Progenitor cell of endocrine pancreas (in vitro differentiated cells): Measurements from ENCODE around the gene PZP. TPM values are rescaled to one million over a fixed set of nuclear protein-coding genes. Genes with fewer than 3 reads are reported as not detected.

ENCODE experiments used
- DNase-seq: peaks from one replicate; pipeline ENCODE4 v3.0.0; 2021; ENCODE audit warnings: low spot score; ENCODE audit not compliant: unreplicated experiment
- H3K27ac Mint-ChIP-seq: 2 replicates; pipeline ENCODE4 v1.8.0; 2021; ENCODE audit warnings: mild to moderate bottlenecking, moderate library complexity, mixed read lengths
- H3K27me3 Mint-ChIP-seq: 2 replicates; pipeline ENCODE4 v1.8.0; 2021; ENCODE audit warnings: mixed read lengths
- H3K36me3 Mint-ChIP-seq: 2 replicates; pipeline ENCODE4 v1.8.0; 2022; ENCODE audit warnings: mixed read lengths; ENCODE audit not compliant: insufficient read depth
- H3K4me1 Mint-ChIP-seq: 2 replicates; pipeline ENCODE4 v1.8.0; 2021; ENCODE audit warnings: low read depth, mixed read lengths
- H3K4me3 Mint-ChIP-seq: 2 replicates; pipeline ENCODE4 v1.8.0; 2021; ENCODE audit warnings: low read depth, mild to moderate bottlenecking, moderate library complexity, mixed read lengths
- H3K9me3 Mint-ChIP-seq: 2 replicates; pipeline ENCODE4 v1.8.0; 2021; ENCODE audit warnings: low read depth, mixed read lengths
- total RNA-seq: library from RNA; stranded (reverse); gene quantifications from 2 replicates; pipeline ENCODE4 v1.2.1, GENCODE V29; 2021
- TF ChIP-seq, protein P1 (sequence below): fragments of 200-600 bp; sonication (generic); IDR thresholded peaks from one replicate; pipeline ENCODE4 v1.5.0; 2021; ENCODE audit warnings: antibody characterized with exemption, mild to moderate bottlenecking; ENCODE audit not compliant: unreplicated experiment

The PZP gene
- total RNA-seq, 1 donor from 2014 or later, result 0.29 TPM

DNA sequence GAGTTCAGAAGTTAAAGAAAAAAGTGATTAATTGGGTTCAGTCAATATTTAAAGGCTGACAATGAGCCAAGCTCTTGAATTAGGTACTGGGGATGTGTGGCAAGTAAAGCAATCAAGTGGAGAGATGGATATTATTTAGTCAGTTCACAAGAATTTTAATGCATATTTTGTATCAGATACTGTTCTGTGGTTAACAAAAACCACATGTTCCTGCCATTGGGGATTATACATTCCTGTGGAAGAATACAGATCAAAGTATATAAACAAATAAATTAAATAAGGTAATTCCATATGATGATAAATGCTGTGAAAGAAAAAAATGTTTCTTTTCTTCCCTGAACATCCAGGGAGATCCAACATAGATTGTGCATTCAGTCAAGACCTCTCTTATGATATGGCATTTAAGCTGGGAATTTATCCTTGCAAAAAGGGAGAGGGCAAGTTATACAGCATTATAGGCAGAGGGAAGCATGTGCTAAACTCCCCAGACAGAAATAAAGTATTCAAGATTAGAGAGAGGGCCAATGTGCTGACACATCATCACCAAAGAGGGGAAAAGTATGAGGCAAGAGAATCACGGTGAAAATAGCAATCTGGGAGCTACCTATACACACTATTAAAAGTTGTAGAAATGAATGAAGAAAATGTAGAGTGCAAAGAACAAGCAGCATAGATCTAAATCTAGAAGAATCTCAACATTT, 74.8 kb downstream of the PZP start:
- H3K4me3 Mint-ChIP-seq, result no peak overlapping the region
- no peaks in the 10 kb centered on the region for H3K27me3 Mint-ChIP-seq
- DNase-seq, result no peak
- no peak overlapping the region for H3K27ac Mint-ChIP-seq
- peaks cover 21% of the 10 kb centered on the region for H3K4me1 Mint-ChIP-seq
- peaks cover 34% of the 10 kb centered on the region for H3K9me3 Mint-ChIP-seq
- TF ChIP-seq, protein P1, sequence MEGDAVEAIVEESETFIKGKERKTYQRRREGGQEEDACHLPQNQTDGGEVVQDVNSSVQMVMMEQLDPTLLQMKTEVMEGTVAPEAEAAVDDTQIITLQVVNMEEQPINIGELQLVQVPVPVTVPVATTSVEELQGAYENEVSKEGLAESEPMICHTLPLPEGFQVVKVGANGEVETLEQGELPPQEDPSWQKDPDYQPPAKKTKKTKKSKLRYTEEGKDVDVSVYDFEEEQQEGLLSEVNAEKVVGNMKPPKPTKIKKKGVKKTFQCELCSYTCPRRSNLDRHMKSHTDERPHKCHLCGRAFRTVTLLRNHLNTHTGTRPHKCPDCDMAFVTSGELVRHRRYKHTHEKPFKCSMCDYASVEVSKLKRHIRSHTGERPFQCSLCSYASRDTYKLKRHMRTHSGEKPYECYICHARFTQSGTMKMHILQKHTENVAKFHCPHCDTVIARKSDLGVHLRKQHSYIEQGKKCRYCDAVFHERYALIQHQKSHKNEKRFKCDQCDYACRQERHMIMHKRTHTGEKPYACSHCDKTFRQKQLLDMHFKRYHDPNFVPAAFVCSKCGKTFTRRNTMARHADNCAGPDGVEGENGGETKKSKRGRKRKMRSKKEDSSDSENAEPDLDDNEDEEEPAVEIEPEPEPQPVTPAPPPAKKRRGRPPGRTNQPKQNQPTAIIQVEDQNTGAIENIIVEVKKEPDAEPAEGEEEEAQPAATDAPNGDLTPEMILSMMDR, result no peak
- H3K36me3 Mint-ChIP-seq, result peaks cover 12% of the 10 kb centered on the region

DNA sequence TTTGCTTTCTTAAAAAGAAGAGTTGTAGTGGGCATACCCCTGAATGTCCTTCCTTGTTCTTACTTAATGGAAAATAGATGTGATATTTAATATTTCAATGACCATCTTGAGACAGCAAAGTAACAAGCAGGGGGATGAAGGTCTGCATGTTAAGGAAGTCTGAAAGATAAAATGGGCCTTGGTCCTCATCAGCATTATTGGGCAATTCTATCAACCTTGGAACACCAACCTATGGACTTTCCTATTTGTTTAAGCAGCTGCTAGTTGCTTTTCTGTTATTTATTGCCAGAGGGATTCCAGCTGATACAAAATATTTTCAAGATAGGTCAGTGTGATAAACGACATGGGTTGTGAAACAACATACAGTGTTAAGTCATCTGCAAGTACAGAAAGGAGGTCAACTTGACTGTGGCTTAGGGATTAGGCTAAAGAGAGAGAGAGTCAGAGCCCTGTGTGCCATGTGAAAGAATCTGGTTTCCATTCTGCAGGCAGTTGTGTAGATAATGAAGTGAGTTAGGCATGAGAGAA, 76.1 kb downstream of the PZP start:
- H3K27ac Mint-ChIP-seq, result peak overlapping the region; percentile 30
- H3K4me3 Mint-ChIP-seq, result no peak overlapping the region
- TF ChIP-seq, protein P1, result no peak
- H3K36me3 Mint-ChIP-seq, result peaks cover 12% of the 10 kb centered on the region
- H3K9me3 Mint-ChIP-seq, result peaks cover 29% of the 10 kb centered on the region
- no peak for DNase-seq
- H3K27me3 Mint-ChIP-seq, result no peaks in the 10 kb centered on the region
- peaks cover 21% of the 10 kb centered on the region for H3K4me1 Mint-ChIP-seq

DNA sequence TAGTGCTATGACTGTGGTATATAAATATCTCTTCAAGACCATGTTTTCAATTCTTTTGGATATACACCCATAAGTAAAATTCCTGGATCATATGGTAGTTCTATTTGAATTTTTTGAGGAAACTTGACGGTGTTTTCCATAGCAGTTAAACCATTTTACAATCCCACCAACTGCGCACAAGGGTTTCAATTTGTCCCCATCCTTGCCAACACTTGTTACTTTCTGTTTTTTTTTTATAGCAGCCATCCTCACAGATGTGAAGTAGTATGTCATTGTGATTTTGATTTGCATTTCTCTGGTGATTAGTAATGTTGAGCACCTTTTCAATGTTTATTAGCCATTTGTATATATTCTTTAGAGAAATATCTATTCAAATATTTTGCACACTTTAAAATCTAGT, 78.0 kb downstream of the PZP start:
- Mint-ChIP-seq H3K36me3 (peaks cover 14% of the 10 kb centered on the region), H3K27ac (no peak overlapping the region), H3K9me3 (peaks cover 25% of the 10 kb centered on the region), H3K27me3 (no peaks in the 10 kb centered on the region), H3K4me1 (peaks cover 21% of the 10 kb centered on the region), H3K4me3 (no peak overlapping the region)
- TF ChIP-seq, protein P1, result no peak
- DNase-seq, result no peak

DNA sequence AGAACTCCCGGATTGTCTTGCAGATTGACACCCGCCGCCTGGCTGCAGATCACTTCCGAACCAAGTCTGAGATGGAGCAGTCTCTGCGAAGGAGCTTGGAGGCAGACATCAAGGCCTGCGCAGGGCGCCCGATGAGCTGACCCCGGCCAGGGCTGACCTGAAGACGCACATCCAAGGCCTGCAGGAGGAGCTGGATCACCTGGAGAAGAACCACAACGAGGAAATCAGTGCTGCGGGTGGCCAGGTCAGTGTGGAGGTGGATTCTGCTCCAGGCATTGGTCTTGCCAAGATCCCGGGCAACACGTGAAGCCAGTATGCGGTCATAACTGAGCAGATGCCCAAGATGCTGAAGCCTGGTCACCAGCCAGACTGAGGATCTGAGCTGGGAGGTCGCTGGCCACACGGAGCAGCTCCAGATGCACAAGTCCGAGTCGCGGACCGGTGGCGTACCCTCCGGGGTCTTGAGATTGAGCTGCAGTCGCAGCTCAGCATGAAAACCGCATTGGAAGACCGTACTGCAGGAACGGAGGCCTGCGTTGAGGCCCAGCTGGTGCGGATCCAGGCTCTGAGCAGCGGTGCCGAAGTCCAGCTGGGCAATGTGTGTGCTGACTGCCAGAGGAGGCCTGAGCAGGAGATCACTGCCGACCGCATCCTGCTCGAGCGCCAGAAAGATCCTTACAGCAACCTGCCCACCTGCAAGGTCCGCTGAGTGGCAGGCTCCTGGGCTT, 80.1 kb downstream of the PZP start:
- H3K9me3 Mint-ChIP-seq, result peaks cover 24% of the 10 kb centered on the region
- H3K27me3 Mint-ChIP-seq, result no peaks in the 10 kb centered on the region
- peaks cover 14% of the 10 kb centered on the region for H3K4me1 Mint-ChIP-seq
- peaks cover 15% of the 10 kb centered on the region for H3K36me3 Mint-ChIP-seq
- H3K4me3 Mint-ChIP-seq, result no peak overlapping the region
- no peak for DNase-seq
- TF ChIP-seq, protein P1, result no peak
- no peak overlapping the region for H3K27ac Mint-ChIP-seq

DNA sequence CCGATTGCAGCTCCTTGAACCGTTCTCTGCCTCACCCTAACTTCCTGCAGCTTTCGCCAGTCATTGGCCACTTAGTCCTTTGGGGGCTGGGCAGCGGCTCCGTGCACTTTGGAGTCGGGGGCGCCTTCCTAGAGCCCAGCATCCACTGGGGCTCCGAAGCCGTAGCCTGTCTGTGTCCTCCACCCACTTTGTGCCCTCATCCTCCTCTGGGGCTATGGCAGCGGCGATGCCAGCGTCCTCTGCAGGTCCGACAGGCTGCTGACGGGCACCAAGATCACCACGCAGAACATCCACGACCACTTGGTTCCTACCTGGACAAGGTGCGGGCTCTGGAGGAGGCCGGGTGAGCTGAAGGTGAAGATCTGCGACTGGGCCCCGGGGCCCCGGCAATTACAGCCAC, 80.7 kb downstream of the PZP start:
- Mint-ChIP-seq H3K27ac (no peak overlapping the region), H3K9me3 (peaks cover 24% of the 10 kb centered on the region), H3K4me3 (no peak overlapping the region), H3K27me3 (no peaks in the 10 kb centered on the region), H3K4me1 (peaks cover 11% of the 10 kb centered on the region), H3K36me3 (peaks cover 15% of the 10 kb centered on the region)
- TF ChIP-seq, protein P1, result no peak
- no peak for DNase-seq
